GM18907 (cell line): ENCODE data around the gene PACS1.

ENCODE experiments used
- ATAC-seq: cut with Tn5 transposase; IDR thresholded peaks from one replicate; pipeline ENCODE4 v1.9.1; 2021; ENCODE audit warnings: mild to moderate bottlenecking, moderate library complexity; ENCODE audit not compliant: unreplicated experiment

Gene PACS1

GRCh38 chr11:66178183-66178582, 108.1 kb downstream of the PACS1 start:
- ATAC-seq, result no peak

GRCh38 chr11:66178871-66179270, 108.8 kb downstream of the PACS1 start:
- ATAC-seq, result no peak

GRCh38 chr11:66181632-66182315, 111.7 kb downstream of the PACS1 start:
- ATAC-seq, result no peak

- no peak for ATAC-seq
Measured at GRCh38 chr11:66183494-66184048, 113.5 kb downstream of the PACS1 start.

- no peak for ATAC-seq
Measured at GRCh38 chr11:66184728-66185127, 114.7 kb downstream of the PACS1 start.

- ATAC-seq, result no peak
Measured at GRCh38 chr11:66186470-66186869, 116.4 kb downstream of the PACS1 start.

GRCh38 chr11:66187453-66187852, 117.4 kb downstream of the PACS1 start:
- no peak for ATAC-seq

GRCh38 chr11:66188580-66188979, 118.5 kb downstream of the PACS1 start:
- no peak for ATAC-seq

- ATAC-seq, result no peak
Measured at GRCh38 chr11:66189031-66189745, 119.1 kb downstream of the PACS1 start.

GRCh38 chr11:66190786-66191185, 120.7 kb downstream of the PACS1 start:
- no peak for ATAC-seq

- ATAC-seq, result no peak
Measured at GRCh38 chr11:66192181-66192863, 122.2 kb downstream of the PACS1 start.

- ATAC-seq, result no peak
Measured at GRCh38 chr11:66194391-66194790, 124.3 kb downstream of the PACS1 start.

- ATAC-seq, result no peak
Measured at GRCh38 chr11:66195867-66196266, 125.8 kb downstream of the PACS1 start.

- ATAC-seq, result no peak
Measured at GRCh38 chr11:66203847-66204246, 133.8 kb downstream of the PACS1 start.

- no peak for ATAC-seq
Measured at GRCh38 chr11:66204412-66204811, 134.3 kb downstream of the PACS1 start.

GRCh38 chr11:66207816-66208215, 137.7 kb downstream of the PACS1 start:
- no peak for ATAC-seq

GRCh38 chr11:66211100-66211499, 141.0 kb downstream of the PACS1 start:
- no peak for ATAC-seq

GRCh38 chr11:66216911-66217310, 146.8 kb downstream of the PACS1 start:
- ATAC-seq, result no peak

- no peak for ATAC-seq
Measured at GRCh38 chr11:66218036-66218435, 148.0 kb downstream of the PACS1 start.

GRCh38 chr11:66218846-66219620, 149.0 kb downstream of the PACS1 start:
- no peak for ATAC-seq
